Gastrocnemius medialis (tissue), 4 donors: Measurements from ENCODE around the gene APOL2.
"Not testable (repeated sequence)": the region's sequence is repeated elsewhere in the genome, so short reads cannot be mapped to it uniquely, and the experiment has no call there.

Experiments
- CTCF ChIP-seq, 5 experiments: fragments of 450-650 bp in 3 of 5; fragments of 200-600 bp in 2 of 5; sonication (generic) in 2 of 5; IDR thresholded peaks in 4 of 5; conservative IDR thresholded peaks in 1 of 5; 1 replicate in 4 of 5; 2 replicates in 1 of 5; pipeline ENCODE4 v1.5.1; 2016 to 2019; ENCODE audit warnings: antibody characterized with exemption in 5 of 5, mild to moderate bottlenecking in 3 of 5, moderate library complexity in 3 of 5
- POLR2A ChIP-seq, 2 donors: fragments of 450-650 bp; IDR thresholded peaks; one replicate each; pipeline ENCODE4 v1.6.1; 2017; ENCODE audit warnings: antibody characterized with exemption in 2 of 2, mild to moderate bottlenecking in 2 of 2, moderate library complexity in 2 of 2

GRCh38 chr22:36202906-36203305 lies 36.4 kb downstream of the APOL2 start:
- TF ChIP-seq CTCF (IDR thresholded peaks at IDR 0.05 in 4 of 5, conservative IDR thresholded peaks at IDR 0.05 in 1 of 5); POLR2A (IDR thresholded peaks at IDR 0.05): not testable (repeated sequence)
